WTC11 (cell line): ENCODE results near the gene CD109. TPM values are rescaled to one million over a fixed set of nuclear protein-coding genes. Genes with fewer than 3 reads are reported as not detected.

Experiments used
- ATAC-seq: fragments of 200-7000 bp; cut with Tn5 transposase; 2 replicates; pipeline ENCODE4 v1.10.0; 2021; ENCODE audit warnings: mild to moderate bottlenecking, moderate library complexity
- CTCF ChIA-PET: fragments of 300-600 bp; sonication (Branson Sonifier 250); formaldehyde crosslinking; loops from one replicate; lab custom pipeline; 2021; ENCODE audit warnings: antibody characterized with exemption; lab: Charles Lee
- POLR2A ChIA-PET: fragments of 350-600 bp; sonication (Branson Sonifier 250); formaldehyde crosslinking; loops from one replicate; lab custom pipeline; 2021; ENCODE audit warnings: antibody characterized with exemption; lab: Charles Lee
- DNase-seq: peaks from one replicate; pipeline ENCODE4 v3.0.0; 2021; ENCODE audit warnings: low spot score
- H3K27ac Mint-ChIP-seq: 2 replicates; pipeline ENCODE4 v1.8.0; 2021; ENCODE audit warnings: mixed read lengths
- H3K27me3 Mint-ChIP-seq: 2 replicates; pipeline ENCODE4 v1.8.0; 2021; ENCODE audit warnings: low read depth, mild to moderate bottlenecking, moderate library complexity, mixed read lengths
- H3K36me3 Mint-ChIP-seq: 2 replicates; pipeline ENCODE4 v1.8.0; 2021; ENCODE audit warnings: mixed read lengths
- H3K4me1 Mint-ChIP-seq: 2 replicates; pipeline ENCODE4 v1.8.0; 2022; ENCODE audit warnings: mixed read lengths
- H3K4me3 Mint-ChIP-seq: 2 replicates; pipeline ENCODE4 v1.8.0; 2021; ENCODE audit warnings: mild to moderate bottlenecking, moderate library complexity, mixed read lengths
- H3K9me3 Mint-ChIP-seq: 2 replicates; pipeline ENCODE4 v1.8.0; 2021; ENCODE audit warnings: mixed read lengths
- ATF3 ChIP-seq: sonication (generic); formaldehyde crosslinking; conservative IDR thresholded peaks from 2 replicates; pipeline ENCODE4 v1.8.1; 2022; ENCODE audit warnings: mild to moderate bottlenecking, missing genetic modification reagents
- ESRRA ChIP-seq: sonication (generic); formaldehyde crosslinking; IDR thresholded peaks from 2 replicates; pipeline ENCODE4 v1.8.1; 2022; ENCODE audit warnings: mild to moderate bottlenecking, missing genetic modification reagents, borderline replicate concordance
- FOXK1 ChIP-seq: sonication (generic); formaldehyde crosslinking; IDR thresholded peaks from 2 replicates; pipeline ENCODE4 v1.8.0; 2022; ENCODE audit warnings: mild to moderate bottlenecking, moderate library complexity, missing genetic modification reagents
- MXD4 ChIP-seq: fragments of 250-450 bp; sonication (Bioruptor Pico); IDR thresholded peaks from 2 replicates; pipeline ENCODE4 v1.8.0; 2021; ENCODE audit warnings: mild to moderate bottlenecking, moderate library complexity, borderline replicate concordance
- NR2C2 ChIP-seq: sonication (generic); formaldehyde crosslinking; IDR thresholded peaks from 2 replicates; pipeline ENCODE4 v1.8.0; 2022; ENCODE audit warnings: mild to moderate bottlenecking, missing genetic modification reagents
- PRDM15 ChIP-seq: sonication (generic); formaldehyde crosslinking; IDR thresholded peaks from 2 replicates; pipeline ENCODE4 v1.8.0; 2022; ENCODE audit warnings: missing genetic modification reagents
- RORB ChIP-seq: fragments of 250-450 bp; sonication (Bioruptor Pico); IDR thresholded peaks from 2 replicates; pipeline ENCODE4 v1.9.0; 2021; ENCODE audit warnings: mild to moderate bottlenecking
- SOX15 ChIP-seq: fragments of 250-450 bp; sonication (Bioruptor Pico); IDR thresholded peaks from 2 replicates; pipeline ENCODE4 v1.9.0; 2021; ENCODE audit warnings: mild to moderate bottlenecking
- TCF7 ChIP-seq: sonication (generic); formaldehyde crosslinking; IDR thresholded peaks from 2 replicates; pipeline ENCODE4 v1.8.0; 2022; ENCODE audit warnings: mild to moderate bottlenecking, low read depth, missing genetic modification reagents, moderate library complexity
- TEAD4 ChIP-seq: sonication (generic); formaldehyde crosslinking; IDR thresholded peaks from 2 replicates; pipeline ENCODE4 v1.8.0; 2022; ENCODE audit warnings: mild to moderate bottlenecking, missing genetic modification reagents
- ZBTB21 ChIP-seq: sonication (generic); formaldehyde crosslinking; IDR thresholded peaks from 2 replicates; pipeline ENCODE4 v1.8.1; 2023; ENCODE audit warnings: mild to moderate bottlenecking, missing genetic modification reagents, borderline replicate concordance
- ZNF317 ChIP-seq: sonication (generic); formaldehyde crosslinking; IDR thresholded peaks from 2 replicates; pipeline ENCODE4 v1.8.1; 2023; ENCODE audit warnings: low read depth, mild to moderate bottlenecking, moderate library complexity, missing genetic modification reagents, borderline replicate concordance
- ZNF425 ChIP-seq: fragments of 250-450 bp; sonication (Bioruptor Pico); conservative IDR thresholded peaks from 2 replicates; pipeline ENCODE4 v1.9.0; 2021; ENCODE audit warnings: mild to moderate bottlenecking
- total RNA-seq: library from RNA; stranded (reverse); gene quantifications from 3 replicates; pipeline ENCODE4 v1.2.3, GENCODE V29; 2021
- TF ChIP-seq, protein P1 (sequence below): sonication (generic); formaldehyde crosslinking; IDR thresholded peaks from 2 replicates; pipeline ENCODE4 v1.8.0; 2022; ENCODE audit warnings: mild to moderate bottlenecking, missing genetic modification reagents
- TF ChIP-seq, protein P2 (sequence below): sonication (generic); formaldehyde crosslinking; IDR thresholded peaks from 2 replicates; pipeline ENCODE4 v1.8.0; 2022; ENCODE audit warnings: mild to moderate bottlenecking, missing genetic modification reagents
- TF ChIP-seq, protein P3 (sequence below): sonication (generic); formaldehyde crosslinking; IDR thresholded peaks from 2 replicates; pipeline ENCODE4 v1.8.0; 2023; ENCODE audit warnings: mild to moderate bottlenecking, missing genetic modification reagents
- TF ChIP-seq, protein P4 (sequence below): fragments of 200-600 bp; IDR thresholded peaks from 2 replicates; pipeline ENCODE4 v1.8.0; 2022; ENCODE audit warnings: antibody characterized with exemption
- TF ChIP-seq, protein P5 (sequence below): fragments of 250-450 bp; sonication (Bioruptor Pico); IDR thresholded peaks from 2 replicates; pipeline ENCODE4 v2.1.2; 2022; ENCODE audit warnings: mild to moderate bottlenecking, moderate library complexity

The CD109 gene
- total RNA-seq, 1 experiment from 2014 or later, result 4.5 TPM

- TF ChIP-seq ZBTB21 (CRISPR knock-in tag) (no peak), PRDM15 (CRISPR knock-in tag) (no peak)
These were observed 29.6 kb upstream of the CD109 start (continued) for GRCh38 chr6:73666393-73666792.

- no peak for ATAC-seq
- Mint-ChIP-seq H3K9me3 (no peaks in the 10 kb centered on the region), H3K36me3 (no peaks in the 10 kb centered on the region), H3K27me3 (no peaks in the 10 kb centered on the region; the same call in 1 of the 2 replicates), H3K4me3 (no peak overlapping the region), H3K27ac (no peak overlapping the region), H3K4me1 (no peaks in the 10 kb centered on the region)
- TF ChIP-seq TEAD4 (CRISPR knock-in tag) (no peak), MXD4 (CRISPR knock-in tag) (no peak), TCF7 (CRISPR knock-in tag) (no peak), ESRRA (CRISPR knock-in tag) (no peak), RORB (CRISPR knock-in tag) (no peak), ATF3 (no peak), ZNF425 (CRISPR knock-in tag) (no peak), FOXK1 (CRISPR knock-in tag) (no peak), NR2C2 (CRISPR knock-in tag) (no peak), ZNF317 (no peak), SOX15 (CRISPR knock-in tag) (no peak)
- TF ChIP-seq, protein P1, sequence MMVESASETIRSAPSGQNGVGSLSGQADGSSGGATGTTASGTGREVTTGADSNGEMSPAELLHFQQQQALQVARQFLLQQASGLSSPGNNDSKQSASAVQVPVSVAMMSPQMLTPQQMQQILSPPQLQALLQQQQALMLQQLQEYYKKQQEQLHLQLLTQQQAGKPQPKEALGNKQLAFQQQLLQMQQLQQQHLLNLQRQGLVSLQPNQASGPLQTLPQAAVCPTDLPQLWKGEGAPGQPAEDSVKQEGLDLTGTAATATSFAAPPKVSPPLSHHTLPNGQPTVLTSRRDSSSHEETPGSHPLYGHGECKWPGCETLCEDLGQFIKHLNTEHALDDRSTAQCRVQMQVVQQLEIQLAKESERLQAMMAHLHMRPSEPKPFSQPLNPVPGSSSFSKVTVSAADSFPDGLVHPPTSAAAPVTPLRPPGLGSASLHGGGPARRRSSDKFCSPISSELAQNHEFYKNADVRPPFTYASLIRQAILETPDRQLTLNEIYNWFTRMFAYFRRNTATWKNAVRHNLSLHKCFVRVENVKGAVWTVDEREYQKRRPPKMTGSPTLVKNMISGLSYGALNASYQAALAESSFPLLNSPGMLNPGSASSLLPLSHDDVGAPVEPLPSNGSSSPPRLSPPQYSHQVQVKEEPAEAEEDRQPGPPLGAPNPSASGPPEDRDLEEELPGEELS (CRISPR knock-in tag), result no peak
- TF ChIP-seq, protein P2, sequence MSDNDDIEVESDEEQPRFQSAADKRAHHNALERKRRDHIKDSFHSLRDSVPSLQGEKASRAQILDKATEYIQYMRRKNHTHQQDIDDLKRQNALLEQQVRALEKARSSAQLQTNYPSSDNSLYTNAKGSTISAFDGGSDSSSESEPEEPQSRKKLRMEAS (CRISPR knock-in tag), result no peak
- TF ChIP-seq, protein P3, sequence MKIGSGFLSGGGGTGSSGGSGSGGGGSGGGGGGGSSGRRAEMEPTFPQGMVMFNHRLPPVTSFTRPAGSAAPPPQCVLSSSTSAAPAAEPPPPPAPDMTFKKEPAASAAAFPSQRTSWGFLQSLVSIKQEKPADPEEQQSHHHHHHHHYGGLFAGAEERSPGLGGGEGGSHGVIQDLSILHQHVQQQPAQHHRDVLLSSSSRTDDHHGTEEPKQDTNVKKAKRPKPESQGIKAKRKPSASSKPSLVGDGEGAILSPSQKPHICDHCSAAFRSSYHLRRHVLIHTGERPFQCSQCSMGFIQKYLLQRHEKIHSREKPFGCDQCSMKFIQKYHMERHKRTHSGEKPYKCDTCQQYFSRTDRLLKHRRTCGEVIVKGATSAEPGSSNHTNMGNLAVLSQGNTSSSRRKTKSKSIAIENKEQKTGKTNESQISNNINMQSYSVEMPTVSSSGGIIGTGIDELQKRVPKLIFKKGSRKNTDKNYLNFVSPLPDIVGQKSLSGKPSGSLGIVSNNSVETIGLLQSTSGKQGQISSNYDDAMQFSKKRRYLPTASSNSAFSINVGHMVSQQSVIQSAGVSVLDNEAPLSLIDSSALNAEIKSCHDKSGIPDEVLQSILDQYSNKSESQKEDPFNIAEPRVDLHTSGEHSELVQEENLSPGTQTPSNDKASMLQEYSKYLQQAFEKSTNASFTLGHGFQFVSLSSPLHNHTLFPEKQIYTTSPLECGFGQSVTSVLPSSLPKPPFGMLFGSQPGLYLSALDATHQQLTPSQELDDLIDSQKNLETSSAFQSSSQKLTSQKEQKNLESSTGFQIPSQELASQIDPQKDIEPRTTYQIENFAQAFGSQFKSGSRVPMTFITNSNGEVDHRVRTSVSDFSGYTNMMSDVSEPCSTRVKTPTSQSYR (CRISPR knock-in tag), result no peak
- TF ChIP-seq, protein P4, sequence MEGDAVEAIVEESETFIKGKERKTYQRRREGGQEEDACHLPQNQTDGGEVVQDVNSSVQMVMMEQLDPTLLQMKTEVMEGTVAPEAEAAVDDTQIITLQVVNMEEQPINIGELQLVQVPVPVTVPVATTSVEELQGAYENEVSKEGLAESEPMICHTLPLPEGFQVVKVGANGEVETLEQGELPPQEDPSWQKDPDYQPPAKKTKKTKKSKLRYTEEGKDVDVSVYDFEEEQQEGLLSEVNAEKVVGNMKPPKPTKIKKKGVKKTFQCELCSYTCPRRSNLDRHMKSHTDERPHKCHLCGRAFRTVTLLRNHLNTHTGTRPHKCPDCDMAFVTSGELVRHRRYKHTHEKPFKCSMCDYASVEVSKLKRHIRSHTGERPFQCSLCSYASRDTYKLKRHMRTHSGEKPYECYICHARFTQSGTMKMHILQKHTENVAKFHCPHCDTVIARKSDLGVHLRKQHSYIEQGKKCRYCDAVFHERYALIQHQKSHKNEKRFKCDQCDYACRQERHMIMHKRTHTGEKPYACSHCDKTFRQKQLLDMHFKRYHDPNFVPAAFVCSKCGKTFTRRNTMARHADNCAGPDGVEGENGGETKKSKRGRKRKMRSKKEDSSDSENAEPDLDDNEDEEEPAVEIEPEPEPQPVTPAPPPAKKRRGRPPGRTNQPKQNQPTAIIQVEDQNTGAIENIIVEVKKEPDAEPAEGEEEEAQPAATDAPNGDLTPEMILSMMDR, result no peak
- TF ChIP-seq, protein P5, sequence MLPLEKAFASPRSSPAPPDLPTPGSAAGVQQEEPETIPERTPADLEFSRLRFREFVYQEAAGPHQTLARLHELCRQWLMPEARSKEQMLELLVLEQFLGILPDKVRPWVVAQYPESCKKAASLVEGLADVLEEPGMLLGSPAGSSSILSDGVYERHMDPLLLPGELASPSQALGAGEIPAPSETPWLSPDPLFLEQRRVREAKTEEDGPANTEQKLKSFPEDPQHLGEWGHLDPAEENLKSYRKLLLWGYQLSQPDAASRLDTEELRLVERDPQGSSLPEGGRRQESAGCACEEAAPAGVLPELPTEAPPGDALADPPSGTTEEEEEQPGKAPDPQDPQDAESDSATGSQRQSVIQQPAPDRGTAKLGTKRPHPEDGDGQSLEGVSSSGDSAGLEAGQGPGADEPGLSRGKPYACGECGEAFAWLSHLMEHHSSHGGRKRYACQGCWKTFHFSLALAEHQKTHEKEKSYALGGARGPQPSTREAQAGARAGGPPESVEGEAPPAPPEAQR (CRISPR knock-in tag), result no peak
- no peak for DNase-seq
- ChIA-PET CTCF (no interaction called here), POLR2A (no interaction called here)
These were observed 28.2 kb upstream of the CD109 start for GRCh38 chr6:73667798-73668197.
